Endothelial cell of umbilical vein (primary cell): Measurements from ENCODE around the gene PDX1. TPM values are rescaled to one million over a fixed set of nuclear protein-coding genes. Genes with fewer than 3 reads are reported as not detected.

ENCODE experiments used
- BruUV-seq: library from RNA; stranded (reverse); fragments of 400-500 nt; replicated peaks from 2 replicates; lab custom pipeline; 2021; lab: Mats Ljungman, UMichigan
- CTCF ChIA-PET: fragments of 300-600, 350-600 bp; sonication (Branson Sonifier 250); formaldehyde crosslinking; loops from one replicate; lab custom pipeline; 2021; ENCODE audit warnings: antibody characterized with exemption, inconsistent platforms; lab: Charles Lee
- POLR2A ChIA-PET: fragments of 300-600, 350-600 bp; sonication (Branson Sonifier 250); formaldehyde crosslinking; loops from one replicate; lab custom pipeline; 2021; ENCODE audit warnings: antibody characterized with exemption, inconsistent platforms; lab: Charles Lee
- DNase-seq: peaks from one replicate; pipeline ENCODE4 v3.0.0-alpha.2; 2011; ENCODE audit warnings: low read depth, low spot score
- FAIRE-seq: peaks from 2 replicates; lab custom pipeline; 2011; peaks lifted over from hg19 to GRCh38; lab: Jason Lieb, UNC
- H2AFZ ChIP-seq: 2 replicates; pipeline ENCODE4 v1.6.0; 2012; ENCODE audit warnings: low read depth, low read length, control low read depth, inconsistent platforms
- H3K27ac ChIP-seq: 2 replicates; pipeline ENCODE4 v1.5.1; 2011; ENCODE audit warnings: low read depth, mild to moderate bottlenecking, control low read depth, low read length, moderate library complexity; ENCODE audit not compliant: insufficient read depth
- H3K27me3 ChIP-seq, 2 experiments: 2 replicates each; pipeline versions ENCODE4 v1.6.0 to v1.6.1; 2011; ENCODE audit warnings: low read length in 2 of 2, mixed read lengths in 1 of 2; ENCODE audit not compliant: control insufficient read depth in 2 of 2, insufficient read depth in 2 of 2
- H3K36me3 ChIP-seq, 2 experiments: 2 replicates in 1 of 2; 3 replicates in 1 of 2; pipeline ENCODE4 v1.5.1; 2011; ENCODE audit warnings: low read length in 2 of 2, mild to moderate bottlenecking in 1 of 2, moderate library complexity in 1 of 2; ENCODE audit not compliant: control insufficient read depth in 2 of 2, insufficient read depth in 2 of 2; ENCODE audit errors: extremely low read depth in 1 of 2
- H3K4me1 ChIP-seq: 3 replicates; pipeline ENCODE4 v1.5.1; 2011; ENCODE audit warnings: mild to moderate bottlenecking, low read length; ENCODE audit not compliant: control insufficient read depth, insufficient read depth; ENCODE audit errors: extremely low read depth
- H3K4me2 ChIP-seq: 2 replicates; pipeline ENCODE4 v1.6.1; 2011; ENCODE audit warnings: low read length, control low read depth, mixed read lengths; ENCODE audit not compliant: insufficient read depth
- H3K4me3 ChIP-seq, 3 experiments: fragments of 200-600 bp in 1 of 3; sonication (generic), shearing (Covaris generic) in 1 of 3; replicated peaks in 1 of 3; 2 replicates each; pipeline ENCODE4 v1.5.1; 2011 to 2016; ENCODE audit warnings: control low read depth in 3 of 3, low read length in 3 of 3, mild to moderate bottlenecking in 2 of 3, inconsistent platforms in 1 of 3, low read depth in 1 of 3, moderate library complexity in 1 of 3; ENCODE audit not compliant: insufficient read depth in 1 of 3
- H3K79me2 ChIP-seq: 2 replicates; pipeline ENCODE4 v1.6.0; 2012; ENCODE audit warnings: low read length, inconsistent platforms; ENCODE audit not compliant: control insufficient read depth, insufficient read depth
- H3K9ac ChIP-seq: replicated peaks from 2 replicates; pipeline ENCODE3; 2011; ENCODE audit warnings: low read length, control low read depth; ENCODE audit not compliant: insufficient read depth; ENCODE audit errors: extremely low read depth
- H3K9me1 ChIP-seq: replicated peaks from 3 replicates; pipeline ENCODE4 v1.6.0; 2011; ENCODE audit warnings: mild to moderate bottlenecking, low read length; ENCODE audit not compliant: control insufficient read depth, insufficient read depth; ENCODE audit errors: extremely low read depth
- H3K9me3 ChIP-seq: replicated peaks from 2 replicates; pipeline ENCODE4 v1.5.1; 2012; ENCODE audit warnings: low read length, inconsistent platforms; ENCODE audit not compliant: control insufficient read depth, insufficient read depth
- H4K20me1 ChIP-seq: replicated peaks from 2 replicates; pipeline ENCODE3; 2011; ENCODE audit warnings: mild to moderate bottlenecking, low read length; ENCODE audit not compliant: control insufficient read depth, insufficient read depth; ENCODE audit errors: extremely low read depth
- EZH2 ChIP-seq: IDR thresholded peaks from 2 replicates; pipeline ENCODE4 v1.6.1; 2012; ENCODE audit warnings: borderline replicate concordance, low read depth, mild to moderate bottlenecking, moderate library complexity, low read length, inconsistent platforms; ENCODE audit not compliant: severe bottlenecking
- FOS ChIP-seq: IDR thresholded peaks from 2 replicates; pipeline ENCODE4 v1.6.1; 2011; ENCODE audit warnings: mild to moderate bottlenecking, low read length, moderate library complexity, borderline replicate concordance; ENCODE audit not compliant: insufficient read depth
- GATA2 ChIP-seq: IDR thresholded peaks from 2 replicates; pipeline ENCODE4 v1.7.0; 2011; ENCODE audit warnings: low read depth, mild to moderate bottlenecking, moderate library complexity, mixed read lengths, low read length; ENCODE audit not compliant: insufficient read length, insufficient read depth
- JUN ChIP-seq: IDR thresholded peaks from 2 replicates; pipeline ENCODE4 v1.6.1; 2011; ENCODE audit warnings: borderline replicate concordance, low read depth; ENCODE audit not compliant: insufficient read length, insufficient read depth
- MAX ChIP-seq: IDR thresholded peaks from 2 replicates; pipeline ENCODE4 v1.6.1; 2011; ENCODE audit not compliant: insufficient read depth, insufficient read length
- MYC ChIP-seq: IDR thresholded peaks from one replicate; pipeline ENCODE4 v1.6.1; 2011; ENCODE audit warnings: mild to moderate bottlenecking, low read depth, low read length
- POLR2A ChIP-seq: IDR thresholded peaks from 2 replicates; pipeline ENCODE4 v1.6.1; 2012; ENCODE audit warnings: low read depth, mild to moderate bottlenecking, control low read depth, low read length
- POLR2AphosphoS5 ChIP-seq: IDR thresholded peaks from 2 replicates; pipeline ENCODE4 v1.6.1; 2012; ENCODE audit warnings: low read depth, mild to moderate bottlenecking, control low read depth, low read length, moderate library complexity; ENCODE audit not compliant: insufficient read depth
- dilution Hi-C: fragments of 300-500 bp; cut with MboI; formaldehyde crosslinking; loops from one replicate; pipeline ENCODE4 v1.15.0; 2019; ENCODE audit warnings: low sequenced_read_pairs; ENCODE audit not compliant: extremely low pct_ligation_motif_present
- intact Hi-C: fragments of 100-400 bp; cut with micrococcal nuclease; formaldehyde crosslinking; loops from one replicate; pipeline ENCODE4 v1.10.0; 2022
- polyA plus RNA-seq, 4 experiments: library from polyadenylated mRNA; depleted of rRNA in 3 of 4; stranded (reverse) in 3 of 4; unstranded in 1 of 4; fragments of >200 nt; gene quantifications; 2 replicates each; pipeline versions ENCODE4 v1.2.1 to v1.2.3, GENCODE V29; 2011 to 2012; ENCODE audit warnings: missing spikeins in 1 of 4
- total RNA-seq: library from RNA; stranded (reverse); gene quantifications from 2 replicates; pipeline ENCODE4 v1.2.3, GENCODE V29; 2021
- TF ChIP-seq, protein P1 (sequence below), 2 donors: IDR thresholded peaks; 1 replicate in 1 of 2; 2 replicates in 1 of 2; pipeline ENCODE4 v1.5.1; 2011; ENCODE audit warnings: low read length in 2 of 2, mild to moderate bottlenecking in 2 of 2, moderate library complexity in 2 of 2, control low read depth in 1 of 2, inconsistent platforms in 1 of 2, low read depth in 1 of 2; ENCODE audit not compliant: insufficient read depth in 1 of 2; ENCODE audit errors: extremely low read depth in 1 of 2

PDX1 gene
- total and polyA plus RNA-seq, 2 donors (not counting 3 experiments of a cell fraction or from before 2014, with no cell fraction given): not detected

DNA sequence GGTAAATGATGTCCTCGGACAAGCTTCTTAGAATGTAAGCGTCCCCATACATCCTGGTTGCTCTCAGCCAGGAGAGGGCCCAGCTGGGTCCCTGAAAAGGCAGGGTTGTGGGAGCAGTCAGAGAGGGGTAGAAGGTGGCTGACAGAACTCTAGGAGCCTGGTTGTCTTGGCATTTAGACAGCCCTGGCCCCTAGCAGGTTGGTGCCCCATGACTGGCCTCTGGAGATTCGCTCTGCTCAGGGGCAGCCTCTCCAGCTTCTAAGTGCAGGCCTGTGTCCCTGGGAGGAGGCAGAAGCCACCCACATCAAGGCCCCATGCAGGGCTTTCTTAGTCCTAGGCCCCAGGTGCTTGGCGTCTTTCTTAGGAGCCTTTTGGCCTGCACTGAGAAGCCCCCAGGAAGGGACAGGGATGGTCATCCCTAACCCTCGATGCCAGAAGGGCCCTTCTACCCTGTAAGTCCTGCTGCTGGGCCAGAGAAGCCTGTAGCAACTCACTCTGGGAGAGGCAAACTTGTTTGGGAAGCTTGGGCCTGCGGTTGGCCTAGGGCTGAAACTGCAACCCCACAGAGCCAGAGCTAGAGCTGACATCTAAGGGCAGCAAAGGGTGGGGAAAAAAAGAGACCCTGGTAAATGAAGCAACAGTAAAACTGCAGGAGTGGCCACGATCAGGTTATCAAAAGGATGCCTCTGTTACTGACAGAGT is 52.1 kb downstream of the PDX1 start:
- H3K4me2 ChIP-seq: no peak overlapping the region
- CTCF ChIA-PET: interaction anchor here (1.8 to 3.3 kb wide), 2 partner anchors 12 to 18 kb away, joined by 4 to 11 read pairs; no protein-coding TSS in a partner anchor
- dilution Hi-C loops: no loop called here
- H3K36me3 ChIP-seq: no peaks in the 10 kb centered on the region
- intact Hi-C loops: no loop called here
- FAIRE-seq (no peak), DNase-seq (no peak)
- POLR2A ChIA-PET: no interaction called here
- H3K9me3 ChIP-seq: no peaks in the 10 kb centered on the region
- H3K27ac ChIP-seq: no peak overlapping the region
- no peak for TF ChIP-seq MYC
- TF ChIP-seq, protein P1, sequence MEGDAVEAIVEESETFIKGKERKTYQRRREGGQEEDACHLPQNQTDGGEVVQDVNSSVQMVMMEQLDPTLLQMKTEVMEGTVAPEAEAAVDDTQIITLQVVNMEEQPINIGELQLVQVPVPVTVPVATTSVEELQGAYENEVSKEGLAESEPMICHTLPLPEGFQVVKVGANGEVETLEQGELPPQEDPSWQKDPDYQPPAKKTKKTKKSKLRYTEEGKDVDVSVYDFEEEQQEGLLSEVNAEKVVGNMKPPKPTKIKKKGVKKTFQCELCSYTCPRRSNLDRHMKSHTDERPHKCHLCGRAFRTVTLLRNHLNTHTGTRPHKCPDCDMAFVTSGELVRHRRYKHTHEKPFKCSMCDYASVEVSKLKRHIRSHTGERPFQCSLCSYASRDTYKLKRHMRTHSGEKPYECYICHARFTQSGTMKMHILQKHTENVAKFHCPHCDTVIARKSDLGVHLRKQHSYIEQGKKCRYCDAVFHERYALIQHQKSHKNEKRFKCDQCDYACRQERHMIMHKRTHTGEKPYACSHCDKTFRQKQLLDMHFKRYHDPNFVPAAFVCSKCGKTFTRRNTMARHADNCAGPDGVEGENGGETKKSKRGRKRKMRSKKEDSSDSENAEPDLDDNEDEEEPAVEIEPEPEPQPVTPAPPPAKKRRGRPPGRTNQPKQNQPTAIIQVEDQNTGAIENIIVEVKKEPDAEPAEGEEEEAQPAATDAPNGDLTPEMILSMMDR (IDR thresholded peaks at IDR 0.05; ENCODE audit: extremely low read depth in 1 of 2, insufficient read depth in 1 of 2, low read depth in 1 of 2, low read length in 2 of 2): no peak
- TF ChIP-seq FOS: no peak
- no peak for TF ChIP-seq GATA2
- no peak for TF ChIP-seq JUN
- no peak for TF ChIP-seq MAX
- TF ChIP-seq POLR2A: no peak
- no peak for TF ChIP-seq EZH2
- no peak for TF ChIP-seq POLR2AphosphoS5
- no peak overlapping the region for H2AFZ ChIP-seq
- no peaks in the 10 kb centered on the region for H4K20me1 ChIP-seq
- no peaks in the 10 kb centered on the region for H3K79me2 ChIP-seq
- H3K27me3 ChIP-seq: peaks cover 88 to 99% of the 10 kb centered on the region in 2 experiments
- no peaks in the 10 kb centered on the region for H3K9me1 ChIP-seq
- no TSS peak for BruUV-seq
- no peaks in the 10 kb centered on the region for H3K4me1 ChIP-seq
- no peak overlapping the region for H3K9ac ChIP-seq
- H3K4me3 ChIP-seq: no peak overlapping the region
